K562 (cell line): Measurements from ENCODE around the gene DNAJC17. TPM values are rescaled to one million over a fixed set of nuclear protein-coding genes. Genes with fewer than 3 reads are reported as not detected.

ENCODE experiments used
- CTCFL ChIP-seq: IDR thresholded peaks from 2 replicates; pipeline ENCODE4 v1.6.1; 2011; ENCODE audit warnings: borderline replicate concordance, low read depth, mild to moderate bottlenecking, moderate library complexity, low read length; ENCODE audit not compliant: insufficient read depth, poor library complexity, severe bottlenecking
- DDX20 ChIP-seq: fragments of 450-650 bp; IDR thresholded peaks from 2 replicates; pipeline ENCODE4 v1.6.1; 2016; ENCODE audit warnings: missing genetic modification characterization, low read depth, mild to moderate bottlenecking, missing compliant biosample characterization, moderate library complexity
- DEAF1 ChIP-seq: fragments of 450-650 bp; formaldehyde crosslinking; IDR thresholded peaks from 2 replicates; pipeline ENCODE4 v1.4.0; 2020; ENCODE audit warnings: mild to moderate bottlenecking, moderate library complexity
- GABPB1 ChIP-seq: sonication (generic); formaldehyde crosslinking; IDR thresholded peaks from 2 replicates; pipeline ENCODE4 v1.8.0; 2022; ENCODE audit warnings: mild to moderate bottlenecking, missing genetic modification reagents
- JUND ChIP-seq, 2 experiments: IDR thresholded peaks; 2 replicates in 1 of 2; 3 replicates in 1 of 2; pipeline ENCODE4 v1.6.1; 2011; ENCODE audit warnings: borderline replicate concordance in 2 of 2, low read depth in 2 of 2, low read length in 2 of 2, improper control_type of control experiment in 1 of 2, missing biosample characterization in 1 of 2, missing genetic modification characterization in 1 of 2, missing genetic modification reagents in 1 of 2
- MTA2 ChIP-seq: fragments of 450-650 bp; IDR thresholded peaks from 2 replicates; pipeline ENCODE4 v1.6.1; 2016; ENCODE audit warnings: low read depth
- MYC ChIP-seq, 2 experiments: fragments of 250-450 bp in 1 of 2; sonication (Bioruptor Pico) in 1 of 2; IDR thresholded peaks; 2 replicates each; pipeline versions ENCODE4 v1.5.1 to v1.6.1; 2012 to 2021; ENCODE audit warnings: low read depth in 2 of 2, borderline replicate concordance in 1 of 2, improper control_type of control experiment in 1 of 2, low read length in 1 of 2, mild to moderate bottlenecking in 1 of 2, moderate library complexity in 1 of 2
- RREB1 ChIP-seq: fragments of 250-450 bp; sonication (Bioruptor Pico); IDR thresholded peaks from 2 replicates; pipeline ENCODE4 v1.4.0; 2020
- SP1 ChIP-seq: sonication (generic); formaldehyde crosslinking; IDR thresholded peaks from 2 replicates; pipeline ENCODE4 v1.8.1; 2022; ENCODE audit warnings: mild to moderate bottlenecking, missing genetic modification reagents
- TFAP4 ChIP-seq: sonication (generic); formaldehyde crosslinking; IDR thresholded peaks from 2 replicates; pipeline ENCODE4 v1.8.0; 2022; ENCODE audit warnings: missing genetic modification reagents, mild to moderate bottlenecking, moderate library complexity, borderline replicate concordance
- YY1 ChIP-seq, 3 experiments: IDR thresholded peaks; 2 replicates each; pipeline ENCODE4 v1.6.1; 2011; ENCODE audit warnings: low read length in 2 of 3, mild to moderate bottlenecking in 2 of 3, moderate library complexity in 2 of 3, borderline replicate concordance in 1 of 3, control low read depth in 1 of 3, low read depth in 1 of 3; ENCODE audit not compliant: insufficient read depth in 3 of 3, insufficient replicate concordance in 2 of 3, control insufficient read depth in 1 of 3, insufficient read length in 1 of 3; ENCODE audit errors: extremely low read depth in 1 of 3
- polyA plus RNA-seq, 8 experiments: library from polyadenylated mRNA; depleted of rRNA in 4 of 8; stranded (reverse) in 5 of 8; unstranded in 3 of 8; fragments of >200 nt; fragmentation: Nextera tagmentation in 2 of 8; fragmentation: Illumina TruSeq in 1 of 8; extraction: Ambion mirVana in 2 of 8; extraction: Trizol in 1 of 8; gene quantifications; 2 replicates each; pipeline versions ENCODE4 v1.2.1 to v1.2.3, GENCODE V29; 2011 to 2014; ENCODE audit warnings: inconsistent platforms in 1 of 8, missing spikeins in 1 of 8
- total RNA-seq, 7 experiments: library from RNA; depleted of rRNA in 6 of 7; stranded (reverse); fragments of >200 nt in 6 of 7; fragmentation: Illumina TruSeq in 2 of 7; extraction: Trizol in 2 of 7; gene quantifications; 2 replicates each; pipeline versions ENCODE4 v1.2.1 to v1.2.3, GENCODE V29; 2011 to 2021; ENCODE audit warnings: low replicate concordance in 1 of 7

The DNAJC17 gene
- total and polyA plus RNA-seq, 9 of the 15 experiments (the other 6 are each of a cell fraction or from before 2014, with no cell fraction given) = 2.4 to 79.4 (median 44.2) TPM

- peak; percentile 53 for TF ChIP-seq SP1 (CRISPR knock-in tag)
- TF ChIP-seq MYC (IDR thresholded peaks at IDR 0.05; ENCODE audit: low read depth, low read length) = peak; percentile 51; the same call in 1 of the 2 replicates
- no peak for TF ChIP-seq MYC (CRISPR knock-in tag; IDR thresholded peaks at IDR 0.05; ENCODE audit: borderline replicate concordance, low read depth)
- peak in 2 of 3 experiments; percentile 56 to 62 for TF ChIP-seq YY1 (IDR thresholded peaks at IDR 0.05; ENCODE audit: borderline replicate concordance in 1 of 3, control insufficient read depth in 1 of 3, extremely low read depth in 1 of 3, insufficient read depth in 3 of 3, insufficient read length in 1 of 3, insufficient replicate concordance in 2 of 3, low read depth in 1 of 3, low read length in 2 of 3)
- TF ChIP-seq DDX20 (tag) = no peak
- no peak for TF ChIP-seq MTA2
- peak; percentile 49; the same call in 1 of the 2 replicates for TF ChIP-seq TFAP4 (CRISPR knock-in tag)
- peak; percentile 31; the same call in 1 of the 2 replicates for TF ChIP-seq JUND (IDR thresholded peaks at IDR 0.05; ENCODE audit: borderline replicate concordance, low read depth, low read length)
- no peak; the same call in 2 of the 3 replicates for TF ChIP-seq JUND (tag; IDR thresholded peaks at IDR 0.05; ENCODE audit: borderline replicate concordance, low read depth, low read length)
- TF ChIP-seq CTCFL = peak; percentile 85
- TF ChIP-seq GABPB1 (CRISPR knock-in tag) = 0 out of 2 replicates have a peak, but pooled peaks have one; percentile 35
- TF ChIP-seq RREB1 (CRISPR knock-in tag) = peak; percentile 69; the same call in 1 of the 2 replicates
- TF ChIP-seq DEAF1 (CRISPR knock-in tag) = peak; percentile 74
Measured at GRCh38 chr15:40782609-40783227, 24.6 kb downstream of the DNAJC17 start (continued).
